Activated T-cell treated with anti-CD3 and anti-CD28 coated beads for 4 hours (primary cell): ENCODE data around the gene OR5AK2.
"Not testable (repeated sequence)": the region's sequence is repeated elsewhere in the genome, so short reads cannot be mapped to it uniquely, and the experiment has no call there.

Source experiments
- DNase-seq: peaks from one replicate; pipeline ENCODE4 v3.0.0-alpha.2; 2020

Gene OR5AK2, protein sequence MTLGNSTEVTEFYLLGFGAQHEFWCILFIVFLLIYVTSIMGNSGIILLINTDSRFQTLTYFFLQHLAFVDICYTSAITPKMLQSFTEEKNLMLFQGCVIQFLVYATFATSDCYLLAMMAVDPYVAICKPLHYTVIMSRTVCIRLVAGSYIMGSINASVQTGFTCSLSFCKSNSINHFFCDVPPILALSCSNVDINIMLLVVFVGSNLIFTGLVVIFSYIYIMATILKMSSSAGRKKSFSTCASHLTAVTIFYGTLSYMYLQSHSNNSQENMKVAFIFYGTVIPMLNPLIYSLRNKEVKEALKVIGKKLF

GRCh38 chr11:56988614-56989013, at the start of gene OR5AK2:
OR5AK2 (plus strand) TSS chr11:56988914; CDS start chr11:56988914, 0 bp downstream.
- no peak for DNase-seq

GRCh38 chr11:56945526-56945925, 43.2 kb upstream of the OR5AK2 start:
- DNase-seq: not testable (repeated sequence)

DNA sequence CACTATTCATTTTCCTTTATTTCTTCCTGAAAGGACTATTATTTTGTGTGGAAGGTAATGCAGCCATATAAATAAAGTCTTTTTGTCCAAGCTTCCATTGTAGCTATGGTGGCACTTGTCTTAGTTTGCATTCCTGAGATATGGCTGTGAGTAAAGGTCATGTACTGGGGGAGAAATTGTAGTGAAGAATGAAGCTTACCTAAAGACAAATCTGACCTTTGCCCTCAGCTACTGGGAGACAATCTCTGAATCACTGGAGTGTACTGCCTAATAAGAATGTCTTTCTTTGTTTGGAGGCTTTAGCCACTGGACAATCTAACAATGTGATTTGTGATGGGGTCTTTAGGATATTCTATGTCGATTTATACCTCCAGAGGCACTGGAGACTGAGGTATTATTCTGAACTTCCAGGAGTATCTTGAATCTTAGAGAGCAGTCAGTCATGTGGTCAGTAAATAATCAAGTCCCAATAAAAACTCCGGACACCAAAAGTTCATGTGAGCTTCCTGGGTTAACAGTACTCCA, 39.7 kb upstream of the OR5AK2 start:
- DNase-seq: no peak

DNA sequence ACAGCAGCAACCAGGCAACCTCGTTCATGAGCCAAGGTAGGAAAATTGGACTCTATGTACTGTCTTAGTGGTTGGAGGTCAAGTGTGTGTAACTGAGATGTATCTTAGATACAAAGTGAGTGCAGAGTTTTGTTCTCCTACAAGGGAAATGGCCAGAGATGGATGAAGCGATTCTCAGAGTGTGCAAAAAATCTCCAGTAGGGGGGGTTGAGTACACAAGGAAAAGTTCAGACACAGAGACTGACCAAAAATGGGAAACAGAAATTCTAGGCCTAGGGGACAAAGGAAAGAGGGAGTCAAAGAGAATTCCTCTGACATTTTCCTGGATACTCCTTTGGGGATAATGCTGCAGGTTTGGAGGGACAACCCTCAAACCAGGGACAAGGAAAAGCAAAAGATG, 38.2 kb upstream of the OR5AK2 start:
- DNase-seq: no peak

DNA sequence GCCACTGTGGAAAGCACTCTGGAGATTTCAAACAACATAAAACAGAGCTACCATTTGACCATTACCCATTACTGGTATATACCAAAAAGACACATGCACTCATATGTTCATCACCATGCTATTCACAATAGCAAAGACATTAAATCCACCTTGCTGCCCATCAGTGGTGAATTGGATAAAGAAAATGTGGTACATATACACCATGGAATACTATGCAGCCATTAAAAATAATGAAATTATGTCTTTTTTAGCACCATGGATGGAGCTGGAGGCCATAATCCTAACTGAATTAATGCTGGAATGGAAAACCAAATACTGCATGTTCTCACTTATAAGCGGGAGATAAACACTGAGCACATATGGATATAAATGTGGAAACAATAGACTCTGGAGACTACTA, 34.8 kb upstream of the OR5AK2 start:
- DNase-seq: not testable (repeated sequence)

- no peak for DNase-seq
These were observed 27.1 kb upstream of the OR5AK2 start for GRCh38 chr11:56961609-56962008.

DNA sequence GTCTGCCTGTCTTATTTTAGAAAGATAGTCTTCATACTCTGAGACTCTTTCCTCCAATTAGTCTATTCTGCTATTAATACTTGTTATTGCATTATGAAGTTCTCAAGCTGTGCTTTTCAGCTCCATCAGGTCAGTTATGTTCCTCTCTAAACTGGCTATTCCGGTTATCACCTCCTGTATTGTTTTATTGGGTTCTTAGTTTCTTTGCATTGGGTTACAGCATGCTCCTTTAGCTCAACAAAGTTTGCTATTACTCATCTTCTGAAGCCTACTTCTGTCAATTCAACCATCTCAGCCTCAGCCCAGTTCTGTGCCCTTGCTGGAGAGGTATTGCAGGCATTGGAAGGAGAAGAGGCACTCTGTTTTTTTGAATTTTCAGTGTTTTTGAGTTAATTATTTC, 21.0 kb upstream of the OR5AK2 start:
- no peak for DNase-seq

- no peak for DNase-seq
These were observed 20.2 kb upstream of the OR5AK2 start for GRCh38 chr11:56968524-56968923.

GRCh38 chr11:56977314-56977713, 11.4 kb upstream of the OR5AK2 start:
- DNase-seq: no peak

DNA sequence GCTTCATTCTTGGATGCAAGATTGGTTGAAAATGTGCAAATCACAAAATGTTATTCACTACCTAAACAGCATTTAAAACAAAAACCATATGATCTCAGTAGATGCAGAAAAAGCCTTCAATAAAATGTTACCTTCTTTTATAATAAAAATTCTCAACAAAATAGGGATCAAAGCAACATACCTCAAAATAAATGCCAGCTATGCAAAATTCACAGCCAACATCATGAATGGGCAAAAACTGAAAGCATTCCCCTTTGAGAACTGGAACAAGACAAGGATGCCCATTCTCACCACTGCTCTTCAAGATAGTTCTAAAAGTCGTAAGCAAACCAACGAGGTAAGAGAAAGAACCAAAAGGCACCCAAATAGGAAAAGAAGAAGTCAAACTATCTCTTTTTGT, 2.0 kb downstream of the OR5AK2 start:
- DNase-seq: no peak

GRCh38 chr11:56994532-56994931, 5.8 kb downstream of the OR5AK2 start:
- no peak for DNase-seq

DNA sequence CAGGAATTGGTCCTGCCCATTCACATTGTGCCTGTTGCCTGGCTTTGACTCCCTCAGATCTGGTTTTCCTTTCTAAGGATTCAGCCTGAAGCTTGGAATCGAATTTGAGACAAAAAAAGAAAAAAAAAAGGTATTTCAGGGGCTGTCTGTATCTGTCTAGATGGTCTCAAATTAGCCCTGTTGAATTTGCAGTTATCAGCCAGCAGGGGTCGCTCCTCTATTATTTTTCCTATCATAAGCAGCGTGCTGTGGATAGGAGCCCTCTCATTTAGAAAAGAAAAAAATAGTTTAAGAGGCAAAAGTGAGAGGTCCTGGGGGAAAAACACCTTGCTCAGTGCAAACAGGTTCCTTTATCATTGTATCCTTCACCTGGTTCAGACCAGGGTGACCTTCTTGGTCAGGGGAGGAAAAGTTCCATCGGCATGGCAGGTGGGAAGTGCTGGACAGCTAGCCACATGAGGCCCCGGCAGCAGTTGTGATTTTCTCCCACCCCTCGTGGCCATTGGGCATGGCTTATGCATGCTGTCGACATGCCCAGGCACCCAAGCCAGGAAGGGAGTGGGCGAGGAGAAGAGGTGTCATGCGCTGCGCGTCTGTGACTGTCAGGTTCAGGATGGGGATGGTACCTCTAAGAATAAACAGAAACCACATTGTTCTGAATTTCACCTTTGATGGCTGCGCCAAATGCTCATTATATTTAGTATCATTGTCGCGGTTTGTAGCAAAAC, 13.1 kb downstream of the OR5AK2 start:
- DNase-seq: no peak

GRCh38 chr11:57008373-57008772, 19.7 kb downstream of the OR5AK2 start:
- DNase-seq: no peak

DNA sequence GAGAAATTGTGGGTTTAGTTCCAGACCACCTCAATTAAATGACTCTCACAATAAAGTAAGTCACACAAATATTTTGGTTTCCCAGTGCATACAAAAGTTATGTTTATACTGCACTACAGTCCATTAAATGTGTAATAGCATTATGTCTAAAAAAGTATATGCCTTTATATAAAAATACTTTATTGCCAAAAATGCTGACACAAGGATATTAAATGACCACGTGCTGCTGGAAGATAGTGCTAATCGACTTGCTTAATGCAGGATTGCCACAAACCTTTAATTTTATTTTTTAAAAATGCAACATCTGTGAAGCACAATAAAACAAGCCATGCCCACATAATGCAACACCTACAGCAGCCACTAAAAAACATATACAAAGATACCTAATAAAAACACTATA, 27.0 kb downstream of the OR5AK2 start:
- DNase-seq: no peak

- no peak for DNase-seq
These were observed 42.8 kb downstream of the OR5AK2 start for GRCh38 chr11:57031556-57031955.
